Naive thymus-derived CD4-positive, alpha-beta T cell (primary cell): ENCODE data around the gene TEDDM1. TPM values are rescaled to one million over a fixed set of nuclear protein-coding genes. Genes with fewer than 3 reads are reported as not detected.

Experiments
- ATAC-seq: fragments of 150-1000 bp; cut with Tn5 transposase; 2 replicates; pipeline ENCODE4 v1.10.0; 2021; ENCODE audit warnings: mild to moderate bottlenecking, moderate library complexity
- CTCF ChIA-PET: fragments of 350-600 bp; sonication (Branson Sonifier 250); formaldehyde crosslinking; loops from one replicate; lab custom pipeline; 2021; ENCODE audit warnings: antibody characterized with exemption; lab: Charles Lee
- POLR2A ChIA-PET: fragments of 350-600 bp; sonication (Branson Sonifier 250); formaldehyde crosslinking; loops from one replicate; lab custom pipeline; 2021; ENCODE audit warnings: antibody characterized with exemption, inconsistent platforms; lab: Charles Lee
- DNase-seq, 9 donors: peaks; one replicate each; pipeline versions ENCODE4 v3.0.0 to v3.0.0-alpha.2; 2020 to 2022; ENCODE audit warnings: mixed read lengths in 1 of 9
- H3K27ac ChIP-seq: one replicate; pipeline ENCODE4 v1.7.0; 2013; ENCODE audit warnings: mild to moderate bottlenecking, low read depth, low read length, moderate library complexity
- H3K27me3 ChIP-seq, 2 donors: one replicate each; pipeline ENCODE4 v1.7.0; 2013; ENCODE audit warnings: low read length in 2 of 2, mild to moderate bottlenecking in 2 of 2, moderate library complexity in 2 of 2; ENCODE audit not compliant: control insufficient read depth in 2 of 2, insufficient read depth in 2 of 2
- H3K36me3 ChIP-seq, 3 experiments: 1 replicate in 2 of 3; 2 replicates in 1 of 3; pipeline ENCODE4 v1.7.0; 2013; ENCODE audit warnings: low read length in 3 of 3, mild to moderate bottlenecking in 3 of 3, moderate library complexity in 1 of 3; ENCODE audit not compliant: insufficient read depth in 3 of 3, control insufficient read depth in 2 of 3
- H3K4me1 ChIP-seq, 2 donors: one replicate each; pipeline ENCODE4 v1.7.0; 2013; ENCODE audit warnings: low read length in 2 of 2, mild to moderate bottlenecking in 2 of 2, moderate library complexity in 1 of 2; ENCODE audit not compliant: control insufficient read depth in 2 of 2, insufficient read depth in 2 of 2
- H3K4me3 ChIP-seq: 2 replicates; pipeline ENCODE4 v1.7.0; 2013; ENCODE audit warnings: mild to moderate bottlenecking, low read length
- H3K9me3 ChIP-seq, 3 experiments: 1 replicate in 2 of 3; 2 replicates in 1 of 3; pipeline ENCODE4 v1.7.0; 2013; ENCODE audit warnings: low read length in 3 of 3; ENCODE audit not compliant: control insufficient read depth in 2 of 3
- H3K27ac Mint-ChIP-seq, 9 donors: one replicate each; pipeline ENCODE4 v1.8.0; 2020 to 2022; ENCODE audit warnings: mixed read lengths in 9 of 9, mild to moderate bottlenecking in 8 of 9, moderate library complexity in 5 of 9, inconsistent platforms in 2 of 9
- H3K27me3 Mint-ChIP-seq, 5 donors: one replicate each; pipeline ENCODE4 v1.8.0; 2021 to 2022; ENCODE audit warnings: mixed read lengths in 5 of 5, mild to moderate bottlenecking in 1 of 5
- H3K36me3 Mint-ChIP-seq, 5 donors: one replicate each; pipeline ENCODE4 v1.8.0; 2020 to 2022; ENCODE audit warnings: mixed read lengths in 5 of 5, mild to moderate bottlenecking in 3 of 5, inconsistent platforms in 1 of 5
- H3K4me1 Mint-ChIP-seq, 7 donors: one replicate each; pipeline ENCODE4 v1.8.0; 2020 to 2022; ENCODE audit warnings: mixed read lengths in 7 of 7, mild to moderate bottlenecking in 3 of 7, inconsistent platforms in 1 of 7
- H3K4me3 Mint-ChIP-seq, 10 donors: one replicate each; pipeline ENCODE4 v1.8.0; 2020 to 2022; ENCODE audit warnings: mild to moderate bottlenecking in 10 of 10, mixed read lengths in 10 of 10, moderate library complexity in 6 of 10, inconsistent platforms in 2 of 10
- H3K9me3 Mint-ChIP-seq, 11 donors: one replicate each; pipeline ENCODE4 v1.8.0; 2020 to 2022; ENCODE audit warnings: mixed read lengths in 11 of 11, mild to moderate bottlenecking in 4 of 11, inconsistent platforms in 1 of 11, moderate library complexity in 1 of 11
- intact Hi-C, 2 donors: fragments of 100-400 bp; cut with micrococcal nuclease; formaldehyde crosslinking; loops; one replicate each; pipeline ENCODE4 v1.15.1; 2023
- polyA plus RNA-seq, 2 donors: library from polyadenylated mRNA; unstranded; fragments of 300-500 nt; fragmentation: Illumina TruSeq; gene quantifications; one replicate each; pipeline ENCODE4 v1.2.3, GENCODE V29; 2021
- total RNA-seq, 6 experiments: library from RNA in 5 of 6; stranded (reverse) in 5 of 6; gene quantifications; 1 replicate in 5 of 6; 2 replicates in 1 of 6; pipeline ENCODE4 v1.2.3 and lab custom pipeline; 2021 to 2026

TEDDM1 gene
- total and polyA plus RNA-seq, 7 experiments from 2014 or later = 0.07 TPM; not detected in 5

DNA sequence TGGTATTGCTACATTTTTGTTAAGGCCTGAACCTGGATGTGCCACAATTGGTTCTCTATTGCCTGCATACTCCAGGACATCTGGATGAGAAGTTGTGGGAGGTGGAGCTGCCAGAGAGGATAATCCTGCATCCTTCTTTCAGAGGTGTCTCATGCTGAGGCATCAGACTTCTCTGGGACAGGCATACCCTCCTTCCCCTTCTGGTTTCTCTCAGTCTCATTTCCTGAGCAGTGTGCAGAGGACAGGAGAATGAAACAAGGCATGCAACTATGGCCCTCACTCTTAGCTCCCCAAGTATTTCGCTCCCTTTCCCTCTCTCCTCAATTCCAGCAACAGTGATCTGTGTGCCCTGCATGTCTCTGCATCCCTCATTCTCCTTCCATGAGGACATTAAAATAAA lies 41.9 kb upstream of the TEDDM1 start:
- no peak overlapping the region for H3K27ac Mint-ChIP-seq
- no peak for DNase-seq
- H3K27ac ChIP-seq = no peak overlapping the region
- no peak overlapping the region for H3K4me3 ChIP-seq
- peaks cover 0 to 9% (median 5%) of the 10 kb centered on the region in 7 donors for H3K4me1 Mint-ChIP-seq
- no peaks in the 10 kb centered on the region for H3K4me1 ChIP-seq
- no peaks in the 10 kb centered on the region for H3K36me3 ChIP-seq
- H3K9me3 ChIP-seq = no peaks in the 10 kb centered on the region
- ChIA-PET POLR2A (no interaction called here), CTCF (no interaction called here)
- H3K27me3 Mint-ChIP-seq = peaks cover 0 to 10% (median 6%) of the 10 kb centered on the region in 5 donors
- H3K4me3 Mint-ChIP-seq = no peak overlapping the region
- intact Hi-C loops = no loop called here
- H3K36me3 Mint-ChIP-seq = peaks cover 0 to 6% (median 4%) of the 10 kb centered on the region in 5 donors
- peaks cover 0 to 14% (median 8%) of the 10 kb centered on the region in 11 donors for H3K9me3 Mint-ChIP-seq
- no peak for ATAC-seq
- no peaks in the 10 kb centered on the region for H3K27me3 ChIP-seq

DNA sequence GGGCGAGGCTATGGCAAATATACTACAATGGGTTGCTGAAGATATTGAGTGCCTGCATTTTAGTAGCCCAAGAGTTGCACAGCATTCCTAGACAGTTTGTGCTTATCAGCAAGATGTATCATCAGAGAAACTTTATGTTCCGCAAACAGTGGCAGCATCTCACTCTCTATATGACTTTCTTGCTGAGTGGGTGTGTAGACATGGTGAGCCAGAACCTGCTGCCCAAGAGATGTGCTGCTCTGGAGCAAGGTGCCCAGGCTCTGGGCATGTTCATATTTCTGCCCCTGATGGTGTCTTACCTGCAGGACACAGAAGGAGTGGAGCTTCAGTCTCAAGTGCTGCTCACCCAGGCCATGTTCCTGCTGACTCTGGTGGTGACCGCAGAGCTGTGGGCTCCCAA lies 41.3 kb upstream of the TEDDM1 start:
- POLR2A ChIA-PET = no interaction called here
- no peak overlapping the region for H3K27ac Mint-ChIP-seq
- H3K27me3 ChIP-seq = no peaks in the 10 kb centered on the region
- peaks cover 0 to 6% (median 4%) of the 10 kb centered on the region in 5 donors for H3K36me3 Mint-ChIP-seq
- H3K4me3 ChIP-seq = no peak overlapping the region
- DNase-seq (no peak), ATAC-seq (no peak)
- H3K27ac ChIP-seq = no peak overlapping the region
- H3K4me1 ChIP-seq = no peaks in the 10 kb centered on the region
- intact Hi-C loops = no loop called here
- peaks cover 0 to 9% (median 5%) of the 10 kb centered on the region in 7 donors for H3K4me1 Mint-ChIP-seq
- no peak overlapping the region for H3K4me3 Mint-ChIP-seq
- H3K9me3 Mint-ChIP-seq = peaks cover 0 to 14% (median 8%) of the 10 kb centered on the region in 11 donors
- peaks cover 0 to 14% (median 7%) of the 10 kb centered on the region in 5 donors for H3K27me3 Mint-ChIP-seq
- H3K9me3 ChIP-seq = no peaks in the 10 kb centered on the region
- no peaks in the 10 kb centered on the region for H3K36me3 ChIP-seq
- CTCF ChIA-PET = no interaction called here

DNA sequence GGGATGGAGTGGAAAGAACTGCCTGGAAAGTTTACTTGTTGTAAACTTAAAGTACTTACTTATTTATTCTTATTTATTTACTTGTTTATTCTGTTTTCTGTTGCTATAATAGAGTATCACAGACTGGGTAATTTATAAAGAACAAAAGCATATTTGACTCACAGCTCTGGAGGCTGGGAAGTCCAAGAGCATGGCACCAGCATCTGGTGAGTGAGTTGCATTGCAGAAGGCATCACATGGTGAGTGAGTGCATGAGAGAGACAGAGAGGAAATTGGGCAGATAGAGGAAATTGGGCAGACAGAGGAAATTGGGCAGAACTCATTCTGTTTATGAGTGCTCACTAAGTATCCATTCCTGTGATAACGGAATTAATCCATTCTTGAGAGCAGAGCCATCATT lies 37.9 kb upstream of the TEDDM1 start:
- H3K9me3 ChIP-seq = no peaks in the 10 kb centered on the region
- POLR2A ChIA-PET = no interaction called here
- no peak for DNase-seq
- peaks cover 0 to 6% (median 4%) of the 10 kb centered on the region in 5 donors for H3K36me3 Mint-ChIP-seq
- CTCF ChIA-PET = no interaction called here
- no peak overlapping the region for H3K4me3 Mint-ChIP-seq
- no peak for ATAC-seq
- peaks cover 0 to 20% (median 5%) of the 10 kb centered on the region in 5 donors for H3K27me3 Mint-ChIP-seq
- no peaks in the 10 kb centered on the region for H3K36me3 ChIP-seq
- no peak overlapping the region for H3K4me3 ChIP-seq
- peaks cover 0 to 3% (median 0%) of the 10 kb centered on the region in 7 donors for H3K4me1 Mint-ChIP-seq
- intact Hi-C loops = no loop called here
- H3K9me3 Mint-ChIP-seq = peaks cover 0 to 14% (median 8%) of the 10 kb centered on the region in 11 donors
- no peaks in the 10 kb centered on the region for H3K27me3 ChIP-seq
- no peak overlapping the region for H3K27ac Mint-ChIP-seq
- H3K4me1 ChIP-seq = no peaks in the 10 kb centered on the region
- no peak overlapping the region for H3K27ac ChIP-seq

DNA sequence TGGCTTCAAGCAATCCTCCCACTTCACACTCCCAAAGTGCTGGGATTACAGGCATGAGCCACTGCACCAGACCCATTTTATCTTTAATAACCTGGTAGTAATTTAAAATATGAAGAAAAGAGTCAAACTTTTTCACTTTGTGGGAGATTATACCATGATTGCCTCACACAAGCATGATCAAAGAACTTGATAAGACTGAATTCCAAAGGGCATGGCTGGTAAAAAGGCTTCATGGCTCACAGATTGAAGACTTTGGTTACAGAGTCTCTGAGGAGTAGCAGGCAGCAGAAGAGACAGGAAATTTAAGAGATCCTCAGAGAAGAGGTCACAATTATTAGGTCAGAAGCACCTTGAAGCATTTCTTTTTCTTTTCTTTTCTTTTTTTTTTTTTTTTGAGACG lies 33.1 kb upstream of the TEDDM1 start:
- Mint-ChIP-seq H3K27ac (no peak overlapping the region), H3K36me3 (peaks cover 0 to 6% (median 3%) of the 10 kb centered on the region in 5 donors), H3K27me3 (peaks cover 0 to 28% (median 5%) of the 10 kb centered on the region in 5 donors), H3K9me3 (peaks cover 0 to 10% (median 7%) of the 10 kb centered on the region in 11 donors), H3K4me1 (peaks cover 11 to 20% (median 14%) of the 10 kb centered on the region in 7 donors), H3K4me3 (no peak overlapping the region)
- ATAC-seq (no peak), DNase-seq (no peak)
- intact Hi-C loops = no loop called here
- CTCF ChIA-PET = no interaction called here
- Histone ChIP-seq H3K27ac (no peak overlapping the region), H3K36me3 (no peaks in the 10 kb centered on the region), H3K27me3 (no peaks in the 10 kb centered on the region), H3K4me3 (no peak overlapping the region), H3K9me3 (no peaks in the 10 kb centered on the region), H3K4me1 (peaks cover 0 to 8% of the 10 kb centered on the region in 2 donors)
- POLR2A ChIA-PET = interaction anchor here (0.9 kb wide), 1 partner anchor 341 kb away, joined by 3 read pairs; no protein-coding TSS in a partner anchor

DNA sequence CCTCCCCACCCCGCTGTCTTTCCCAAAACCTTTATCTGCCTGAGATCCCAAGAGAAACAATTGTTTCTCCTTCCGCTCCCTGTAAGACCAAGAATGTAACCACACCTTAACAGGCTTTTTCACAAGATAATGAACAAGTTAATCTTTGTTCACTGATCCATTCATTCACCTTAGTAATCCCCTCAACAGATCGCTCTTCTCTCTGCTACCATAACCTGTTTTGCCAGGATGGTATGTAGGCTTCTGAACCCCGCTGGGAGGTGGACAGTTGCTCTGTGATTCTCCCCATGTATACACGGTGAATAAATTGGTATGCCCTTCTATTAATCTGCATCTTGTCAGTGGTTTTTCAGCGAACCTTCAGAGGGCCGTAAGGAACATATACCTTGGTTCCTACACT lies 30.8 kb upstream of the TEDDM1 start:
- peaks cover 11 to 20% (median 14%) of the 10 kb centered on the region in 7 donors for H3K4me1 Mint-ChIP-seq
- Histone ChIP-seq H3K36me3 (no peaks in the 10 kb centered on the region), H3K9me3 (no peaks in the 10 kb centered on the region), H3K4me3 (no peak overlapping the region), H3K27ac (no peak overlapping the region), H3K27me3 (no peaks in the 10 kb centered on the region), H3K4me1 (peaks cover 0 to 8% of the 10 kb centered on the region in 2 donors)
- CTCF ChIA-PET = no interaction called here
- no peak overlapping the region for H3K27ac Mint-ChIP-seq
- POLR2A ChIA-PET = no interaction called here
- no peak for DNase-seq
- peak overlapping the region in 1 of 10 donors; percentile 2 for H3K4me3 Mint-ChIP-seq
- no peak for ATAC-seq
- no peaks in the 10 kb centered on the region for H3K9me3 Mint-ChIP-seq
- peaks cover 0 to 18% (median 0%) of the 10 kb centered on the region in 5 donors for H3K27me3 Mint-ChIP-seq
- no peaks in the 10 kb centered on the region for H3K36me3 Mint-ChIP-seq
- intact Hi-C loops = loop anchor here in 1 of 2 donors (2.0 kb wide), 1 partner anchor 34 kb away; no protein-coding TSS in a partner anchor

DNA sequence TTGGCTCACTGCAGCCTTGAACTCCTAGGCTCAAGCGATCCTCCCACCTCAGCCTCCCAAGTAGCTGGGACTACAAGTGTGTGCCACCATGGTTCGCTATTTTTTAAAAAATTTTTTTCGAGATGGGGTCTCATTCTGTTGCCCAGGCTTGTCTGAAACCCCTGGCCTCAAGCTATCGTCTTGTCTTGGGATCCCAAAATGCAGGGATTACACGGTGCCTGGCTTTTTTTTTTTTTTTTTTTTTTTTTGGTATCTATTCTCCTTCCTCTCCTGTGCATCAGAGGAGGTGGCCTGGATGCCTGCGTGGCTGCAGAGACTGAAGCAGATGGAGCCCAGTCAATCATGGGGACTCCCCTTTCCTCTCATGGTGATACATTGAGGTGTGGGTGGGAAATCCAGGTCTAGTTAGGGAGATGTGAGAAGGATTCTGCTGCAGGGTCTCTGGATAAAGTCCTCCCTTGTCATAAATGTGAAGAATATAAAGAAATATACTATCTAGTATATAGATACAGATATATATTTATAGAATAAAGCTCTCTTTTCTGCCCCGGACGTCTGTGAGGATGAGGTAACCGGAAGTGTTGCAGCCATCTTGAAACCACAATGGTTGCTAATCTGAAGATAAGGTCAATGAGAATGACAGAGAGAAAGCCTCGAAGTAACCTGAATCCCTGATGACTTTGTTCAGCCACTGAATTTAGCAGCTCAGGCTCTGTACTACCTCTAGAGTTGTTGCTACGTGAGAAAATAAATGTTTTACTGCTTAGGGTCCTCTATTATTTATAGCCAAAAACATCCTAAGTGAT lies 30.0 kb upstream of the TEDDM1 start:
- Histone ChIP-seq H3K9me3 (no peaks in the 10 kb centered on the region), H3K4me3 (no peak overlapping the region), H3K27ac (no peak overlapping the region), H3K36me3 (no peaks in the 10 kb centered on the region), H3K27me3 (no peaks in the 10 kb centered on the region), H3K4me1 (peaks cover 0 to 8% of the 10 kb centered on the region in 2 donors)
- intact Hi-C loops = loop anchor here in 1 of 2 donors (2.0 kb wide), 1 partner anchor 34 kb away; no protein-coding TSS in a partner anchor
- Mint-ChIP-seq H3K36me3 (no peaks in the 10 kb centered on the region), H3K27ac (peak overlapping the region in 2 of 9 donors; percentile 36 to 70), H3K4me1 (peaks cover 11 to 20% (median 14%) of the 10 kb centered on the region in 7 donors), H3K9me3 (no peaks in the 10 kb centered on the region), H3K4me3 (peak overlapping the region in 2 of 10 donors; percentile 12 to 16), H3K27me3 (peaks cover 0 to 23% (median 0%) of the 10 kb centered on the region in 5 donors)
- POLR2A ChIA-PET = no interaction called here
- ATAC-seq = peak; percentile 86
- CTCF ChIA-PET = interaction anchor here (0.6 kb wide), 1 partner anchor 350 kb away, joined by 3 read pairs; no protein-coding TSS in a partner anchor
- DNase-seq = peak in 6 of 9 donors; percentile 4 to 41 (median 22)
